HepG2 (cell line): ENCODE data around the gene SIRPA. TPM values are rescaled to one million over a fixed set of nuclear protein-coding genes. Genes with fewer than 3 reads are reported as not detected.

Experiments
- ATAC-seq: fragments of 200-7000 bp; cut with Tn5 transposase; 3 replicates; pipeline ENCODE4 v1.9.1; 2020; ENCODE audit warnings: mild to moderate bottlenecking, moderate library complexity
- BruUV-seq: library from RNA; stranded (reverse); fragments of 400-500 nt; replicated peaks from 2 replicates; lab custom pipeline; 2021; lab: Mats Ljungman, UMichigan
- CTCF ChIA-PET: fragments of 300-600 bp; formaldehyde crosslinking; extraction: SDS; loops from one replicate; lab custom pipeline; 2021; ENCODE audit warnings: low total read pairs, inconsistent platforms, low intra/inter-chr PET ratio; lab: Yijun Ruan, JAX
- POLR2A ChIA-PET: fragments of 350-600 bp; sonication (Branson Sonifier 250); formaldehyde crosslinking; loops from one replicate; lab custom pipeline; 2020; ENCODE audit warnings: antibody characterized with exemption, inconsistent platforms; lab: Yijun Ruan, JAX
- DNase-seq: peaks from one replicate; pipeline ENCODE4 v3.0.0-alpha.2; 2015; ENCODE audit warnings: low spot score
- FAIRE-seq: peaks from 3 replicates; lab custom pipeline; 2011; peaks lifted over from hg19 to GRCh38; lab: Jason Lieb, UNC
- H2AFZ ChIP-seq: one replicate; pipeline ENCODE4 v1.6.1; 2011; ENCODE audit warnings: low read length, inconsistent platforms
- H3K27ac ChIP-seq: fragments of 300-600 bp; 3 replicates; pipeline ENCODE4 v1.8.0; 2011; ENCODE audit warnings: mixed run types, mild to moderate bottlenecking, mixed read lengths, low read length, inconsistent platforms; ENCODE audit not compliant: insufficient read depth; ENCODE audit errors: extremely low read length
- H3K27me3 ChIP-seq, 2 experiments: fragments of 200-600 bp in 1 of 2; 2 replicates in 1 of 2; 3 replicates in 1 of 2; pipeline versions ENCODE4 v1.6.0 to v1.8.0; 2011; ENCODE audit warnings: low read length in 2 of 2, mild to moderate bottlenecking in 2 of 2, moderate library complexity in 2 of 2, inconsistent platforms in 1 of 2; ENCODE audit not compliant: insufficient read depth in 2 of 2, control insufficient read depth in 1 of 2
- H3K36me3 ChIP-seq, 2 experiments: fragments of 200-600 bp in 1 of 2; replicated peaks in 1 of 2; 2 replicates in 1 of 2; 3 replicates in 1 of 2; pipeline versions ENCODE4 v1.5.1 to v1.8.0; 2011; ENCODE audit warnings: low read length in 2 of 2, inconsistent platforms in 1 of 2; ENCODE audit not compliant: insufficient read depth in 2 of 2, control insufficient read depth in 1 of 2
- H3K4me1 ChIP-seq: 2 replicates; pipeline ENCODE4 v1.5.1; 2012; ENCODE audit warnings: low read length, inconsistent platforms; ENCODE audit not compliant: insufficient read depth
- H3K4me2 ChIP-seq: 2 replicates; pipeline ENCODE4 v1.6.0; 2011; ENCODE audit warnings: low read depth, low read length, inconsistent platforms
- H3K4me3 ChIP-seq, 3 experiments: fragments of 200-600 bp in 1 of 3; sonication (generic), shearing (Covaris generic) in 1 of 3; replicated peaks in 1 of 3; 2 replicates each; pipeline ENCODE4 v1.5.1; 2011 to 2016; ENCODE audit warnings: low read length in 3 of 3, inconsistent platforms in 2 of 3, low read depth in 2 of 3, mild to moderate bottlenecking in 2 of 3, control low read depth in 1 of 3, mixed read lengths in 1 of 3; ENCODE audit not compliant: insufficient read depth in 1 of 3
- H3K79me2 ChIP-seq: one replicate; pipeline ENCODE4 v1.6.1; 2011; ENCODE audit warnings: low read length, inconsistent platforms; ENCODE audit not compliant: insufficient read depth
- H3K9ac ChIP-seq: 2 replicates; pipeline ENCODE4 v1.6.0; 2011; ENCODE audit warnings: mild to moderate bottlenecking, low read depth, low read length, inconsistent platforms; ENCODE audit not compliant: insufficient read depth
- H3K9me3 ChIP-seq: 2 replicates; pipeline ENCODE4 v1.5.1; 2012; ENCODE audit warnings: mild to moderate bottlenecking, low read length
- H4K20me1 ChIP-seq: 2 replicates; pipeline ENCODE4 v1.6.0; 2011; ENCODE audit warnings: inconsistent platforms, mild to moderate bottlenecking, low read length, moderate library complexity; ENCODE audit not compliant: insufficient read depth
- CEBPG ChIP-seq: IDR thresholded peaks from 2 replicates; pipeline ENCODE4 v1.6.1; 2016
- LRRFIP1 ChIP-seq: sonication (generic); formaldehyde crosslinking; conservative IDR thresholded peaks from 2 replicates; pipeline ENCODE4 v1.4.0; 2020; ENCODE audit warnings: missing genetic modification reagents
- MLLT10 ChIP-seq: sonication (generic); formaldehyde crosslinking; IDR thresholded peaks from 2 replicates; pipeline ENCODE4 v1.4.0; 2020; ENCODE audit warnings: missing genetic modification reagents
- MNT ChIP-seq: fragments of 450-650 bp; IDR thresholded peaks from 2 replicates; pipeline ENCODE4 v1.6.1; 2016
- NR2F1 ChIP-seq, 2 experiments: fragments of 450-650 bp in 1 of 2; formaldehyde crosslinking in 1 of 2; IDR thresholded peaks; 2 replicates each; pipeline versions ENCODE4 v1.5.0 to v1.6.1; 2016 to 2020; ENCODE audit warnings: mild to moderate bottlenecking in 1 of 2, missing compliant biosample characterization in 1 of 2, missing genetic modification reagents in 1 of 2, moderate library complexity in 1 of 2
- SUZ12 ChIP-seq: fragments of 150-350 bp; IDR thresholded peaks from 2 replicates; pipeline ENCODE4 v1.6.1; 2014; ENCODE audit warnings: low read depth, low read length
- TRAFD1 ChIP-seq: sonication (generic); formaldehyde crosslinking; IDR thresholded peaks from 2 replicates; pipeline ENCODE4 v1.5.1; 2020; ENCODE audit warnings: missing genetic modification reagents, mild to moderate bottlenecking, borderline replicate concordance
- USF2 ChIP-seq, 2 experiments: sonication (generic) in 1 of 2; formaldehyde crosslinking in 1 of 2; IDR thresholded peaks; 2 replicates each; pipeline versions ENCODE4 v1.5.1 to v1.6.1; 2011 to 2020; ENCODE audit warnings: borderline replicate concordance in 1 of 2, low read depth in 1 of 2, low read length in 1 of 2, mild to moderate bottlenecking in 1 of 2, missing genetic modification reagents in 1 of 2, moderate library complexity in 1 of 2
- ZBTB20 ChIP-seq: sonication (generic); formaldehyde crosslinking; IDR thresholded peaks from 2 replicates; pipeline ENCODE4 v1.8.1; 2023; ENCODE audit warnings: missing genetic modification reagents, low read depth, mild to moderate bottlenecking, borderline replicate concordance
- ZMAT5 ChIP-seq: sonication (generic); formaldehyde crosslinking; IDR thresholded peaks from 2 replicates; pipeline ENCODE4 v1.5.0; 2020; ENCODE audit warnings: mild to moderate bottlenecking, low read depth, missing genetic modification reagents, borderline replicate concordance
- ZNF644 ChIP-seq: IDR thresholded peaks from 2 replicates; pipeline ENCODE4 v1.6.1; 2016; ENCODE audit warnings: low read depth
- ZNF83 ChIP-seq: sonication (generic); formaldehyde crosslinking; IDR thresholded peaks from 2 replicates; pipeline ENCODE4 v1.4.0; 2020; ENCODE audit warnings: missing genetic modification reagents, mild to moderate bottlenecking, borderline replicate concordance
- WGBS: methylation state at CpG from one replicate; pipeline ENCODE4 v1.1.6; 2017; ENCODE audit warnings: low lambda C conversion rate; 5-methylcytosine and 5-hydroxymethylcytosine counted together
- in situ Hi-C: cut with HindIII; loops from 2 replicates; pipeline ENCODE4 v1.10.0; 2017; ENCODE audit warnings: low pct_unique_long_range_greater_than_20kb; ENCODE audit not compliant: extremely low pct_ligation_motif_present
- intact Hi-C: fragments of 100-400 bp; cut with micrococcal nuclease; formaldehyde crosslinking; loops from one replicate; pipeline ENCODE4 v1.10.0; 2022; ENCODE audit not compliant: unreplicated experiment
- polyA plus RNA-seq, 8 experiments: library from polyadenylated mRNA; depleted of rRNA in 3 of 8; stranded (reverse) in 7 of 8; unstranded in 1 of 8; fragments of >200 nt; fragmentation: Illumina TruSeq in 4 of 8; extraction: Trizol in 4 of 8; gene quantifications; 2 replicates each; pipeline versions ENCODE4 v1.2.1 to v1.2.3, GENCODE V29; 2011 to 2016; ENCODE audit warnings: low read depth in 4 of 8, missing spikeins in 1 of 8, mixed read lengths in 1 of 8; ENCODE audit not compliant: insufficient read depth in 1 of 8
- total RNA-seq, 5 experiments: library from RNA; depleted of rRNA; stranded (reverse); fragments of >200 nt; fragmentation: Illumina TruSeq; extraction: Trizol; gene quantifications; 2 replicates each; pipeline ENCODE4 v1.2.3, GENCODE V29; 2016; ENCODE audit warnings: low read depth in 1 of 5

The SIRPA gene
- total and polyA plus RNA-seq, 2 of the 13 experiments (the other 11 are each of a cell fraction or from before 2014, with no cell fraction given), result 7.2 to 17.6 TPM

GRCh38 chr20:1874450-1875182 is 20.6 kb upstream of the SIRPA start (continued):
- no peak for TF ChIP-seq LRRFIP1 (CRISPR knock-in tag)

GRCh38 chr20:1875183-1875554 is 20.0 kb upstream of the SIRPA start:
- Histone ChIP-seq H3K9ac (0 out of 2 replicates have a peak overlapping the region, but pooled peaks have one; percentile 9), H3K9me3 (no peaks in the 10 kb centered on the region), H4K20me1 (no peaks in the 10 kb centered on the region), H3K4me3 (peak overlapping the region in 2 of 3 experiments; percentile 5 to 45; a peak in 3 of 6 replicates), H3K4me1 (peaks cover 72% of the 10 kb centered on the region), H3K4me2 (peak overlapping the region; percentile 66), H3K79me2 (no peaks in the 10 kb centered on the region), H2AFZ (no peak overlapping the region), H3K36me3 (no peaks in the 10 kb centered on the region), H3K27me3 (peaks cover 0 to under 1% of the 10 kb centered on the region in 2 experiments; a peak in 1 of 5 replicates), H3K27ac (no peak overlapping the region)
- WGBS, result 6% methylated on average over 4 of the region's 4 CpGs
- no TSS peak for BruUV-seq
- CTCF ChIA-PET, result no interaction called here
- in situ Hi-C loops, result no loop called here
- ATAC-seq (peak; percentile 16), FAIRE-seq (no peak), DNase-seq (no peak)
- POLR2A ChIA-PET, result interaction anchor here (0.9 to 2.0 kb wide), 8 partner anchors 11 to 98 kb away, joined by 3 to 10 read pairs (median 5); no protein-coding TSS in a partner anchor
- intact Hi-C loops, result no loop called here
- peak; percentile 82; the same call in 1 of the 2 replicates for TF ChIP-seq ZMAT5 (CRISPR knock-in tag)
- 0 out of 2 replicates have a peak, but pooled peaks have one; percentile 47 for TF ChIP-seq ZNF83 (CRISPR knock-in tag)
- TF ChIP-seq MNT, result peak; percentile 66
- no peak for TF ChIP-seq NR2F1 (CRISPR knock-in tag; IDR thresholded peaks at IDR 0.05)
- 0 out of 2 replicates have a peak, but pooled peaks have one; percentile 1 for TF ChIP-seq USF2 (IDR thresholded peaks at IDR 0.05; ENCODE audit: low read depth, low read length)
- TF ChIP-seq USF2 (CRISPR knock-in tag; IDR thresholded peaks at IDR 0.05; ENCODE audit: borderline replicate concordance), result no peak
- no peak for TF ChIP-seq TRAFD1 (CRISPR knock-in tag)
- 0 out of 2 replicates have a peak, but pooled peaks have one; percentile 20 for TF ChIP-seq ZNF644 (CRISPR knock-in tag)
- no peak for TF ChIP-seq CEBPG (CRISPR knock-in tag)
- TF ChIP-seq MLLT10 (CRISPR knock-in tag), result no peak
- TF ChIP-seq SUZ12, result no peak
- TF ChIP-seq ZBTB20 (CRISPR knock-in tag), result no peak
